ENCODE measurements around the gene ARSK.
"Not testable (repeated sequence)": the region's sequence is repeated elsewhere in the genome, so short reads cannot be mapped to it uniquely, and the experiment has no call there.

Gene ARSK

GRCh38 chr5:95620870-95621838 is 66.3 kb downstream of the ARSK start:
- DNase-seq (ENCODE audit: low spot score) = peak; percentile 74

- no peak for DNase-seq (ENCODE audit: low spot score)
Observed at GRCh38 chr5:95621839-95622629, 67.1 kb downstream of the ARSK start.

- no peak for DNase-seq (ENCODE audit: low spot score)
Observed at GRCh38 chr5:95623706-95624105, 68.8 kb downstream of the ARSK start.

- DNase-seq (ENCODE audit: low spot score) = no peak
Observed at GRCh38 chr5:95624368-95624767, 69.5 kb downstream of the ARSK start.

- DNase-seq (ENCODE audit: low spot score) = no peak
Observed at GRCh38 chr5:95626701-95627100, 71.8 kb downstream of the ARSK start.

- DNase-seq (ENCODE audit: low spot score) = no peak
Observed at GRCh38 chr5:95627971-95628810, 73.3 kb downstream of the ARSK start.

- no peak for DNase-seq (ENCODE audit: low spot score)
Observed at GRCh38 chr5:95628933-95629332, 74.0 kb downstream of the ARSK start.

GRCh38 chr5:95630394-95630917 is 75.6 kb downstream of the ARSK start:
- no peak for DNase-seq (ENCODE audit: low spot score)

- DNase-seq (ENCODE audit: low spot score) = no peak
Observed at GRCh38 chr5:95631255-95631958, 76.5 kb downstream of the ARSK start.

- no peak for DNase-seq (ENCODE audit: low spot score)
Observed at GRCh38 chr5:95631991-95632675, 77.2 kb downstream of the ARSK start.

- DNase-seq (ENCODE audit: low spot score) = not testable (repeated sequence)
Observed at GRCh38 chr5:95632942-95633341, 78.0 kb downstream of the ARSK start.

GRCh38 chr5:95633671-95634070 is 78.8 kb downstream of the ARSK start:
- DNase-seq (ENCODE audit: low spot score) = no peak

- DNase-seq (ENCODE audit: low spot score) = no peak
Observed at GRCh38 chr5:95634081-95634480, 79.2 kb downstream of the ARSK start.

- DNase-seq (ENCODE audit: low spot score) = no peak
Observed at GRCh38 chr5:95638632-95639031, 83.7 kb downstream of the ARSK start.

GRCh38 chr5:95641741-95642220 is 86.9 kb downstream of the ARSK start:
- DNase-seq (ENCODE audit: low spot score) = no peak

GRCh38 chr5:95643152-95643551 is 88.3 kb downstream of the ARSK start:
- DNase-seq (ENCODE audit: low spot score) = no peak

GRCh38 chr5:95644351-95645042 is 89.6 kb downstream of the ARSK start:
- no peak for DNase-seq (ENCODE audit: low spot score)

- DNase-seq (ENCODE audit: low spot score) = not testable (repeated sequence)
Observed at GRCh38 chr5:95646226-95646568, 91.3 kb downstream of the ARSK start.

GRCh38 chr5:95646569-95647431 is 91.9 kb downstream of the ARSK start, which contains the start of gene RFESD:
RFESD (plus strand) TSS chr5:95646777; CDS start chr5:95652272, 5,495 bp downstream.
- peak; percentile 96 for DNase-seq (ENCODE audit: low spot score)
